Measurements from ENCODE around the gene AGBL4. TPM values are rescaled to one million over a fixed set of nuclear protein-coding genes. Genes with fewer than 3 reads are reported as not detected.

Gene AGBL4
- total and polyA plus RNA-seq, 2 of the 13 experiments (the other 11 are each of a cell fraction or from before 2014, with no cell fraction given) = not detected

- intact Hi-C loops (cut with micrococcal nuclease; ENCODE audit: unreplicated experiment) = no loop called here
- no peaks in the 10 kb centered on the region for H4K20me1 ChIP-seq (ENCODE audit: insufficient read depth, low read length)
- no peak overlapping the region for H3K9ac ChIP-seq (ENCODE audit: insufficient read depth, low read depth, low read length)
- in situ Hi-C loops (cut with HindIII; ENCODE audit: extremely low pct_ligation_motif_present, low pct_unique_long_range_greater_than_20kb) = no loop called here
- no peak overlapping the region for H3K4me2 ChIP-seq (ENCODE audit: low read depth, low read length)
- no peak for ATAC-seq
- no peaks in the 10 kb centered on the region for H3K4me1 ChIP-seq (ENCODE audit: insufficient read depth, low read length)
- H2AFZ ChIP-seq (ENCODE audit: low read length) = no peak overlapping the region
- no peak overlapping the region for H3K4me3 ChIP-seq (replicated peaks in 1 of 3; ENCODE audit: insufficient read depth in 1 of 3, low read depth in 2 of 3, low read length in 3 of 3)
- CTCF ChIA-PET (ENCODE audit: low intra/inter-chr PET ratio, low total read pairs) = no interaction called here
- FAIRE-seq = no peak
- TF ChIP-seq NFIC (IDR thresholded peaks at IDR 0.05; ENCODE audit: low read length) (no peak), ZNF570 (CRISPR knock-in tag; IDR thresholded peaks at IDR 0.05; ENCODE audit: borderline replicate concordance) (no peak), ZBTB3 (CRISPR knock-in tag; IDR thresholded peaks at IDR 0.05; ENCODE audit: borderline replicate concordance, low read depth) (no peak), ZNF382 (CRISPR knock-in tag; IDR thresholded peaks at IDR 0.05; ENCODE audit: borderline replicate concordance) (no peak), SAP130 (CRISPR knock-in tag; IDR thresholded peaks at IDR 0.05; ENCODE audit: low read depth) (no peak), ZKSCAN1 (IDR thresholded peaks at IDR 0.05; ENCODE audit: low read length) (no peak)
- TF ChIP-seq, protein P1, sequence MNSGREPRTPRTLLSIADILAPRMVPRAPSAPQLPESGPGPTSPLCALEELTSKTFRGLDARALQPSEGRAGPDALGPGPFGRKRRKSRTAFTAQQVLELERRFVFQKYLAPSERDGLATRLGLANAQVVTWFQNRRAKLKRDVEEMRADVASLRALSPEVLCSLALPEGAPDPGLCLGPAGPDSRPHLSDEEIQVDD (CRISPR knock-in tag; IDR thresholded peaks at IDR 0.05; ENCODE audit: borderline replicate concordance) = no peak
- DNase-seq (ENCODE audit: low spot score) = no peak
- POLR2A ChIA-PET = no interaction called here
- no peaks in the 10 kb centered on the region for H3K36me3 ChIP-seq (replicated peaks in 1 of 2; ENCODE audit: control insufficient read depth in 1 of 2, insufficient read depth in 2 of 2, low read length in 2 of 2)
- H3K27me3 ChIP-seq (ENCODE audit: control insufficient read depth in 1 of 2, insufficient read depth in 2 of 2, low read length in 2 of 2) = no peaks in the 10 kb centered on the region
- no TSS peak for BruUV-seq (replicated peaks)
- 0% methylated on average over 2 of the region's 2 CpGs for WGBS (ENCODE audit: low lambda C conversion rate)
- H3K9me3 ChIP-seq (ENCODE audit: low read length) = peaks cover 27% of the 10 kb centered on the region
- no peaks in the 10 kb centered on the region for H3K79me2 ChIP-seq (ENCODE audit: insufficient read depth, low read length)
- no peak overlapping the region for H3K27ac ChIP-seq (ENCODE audit: extremely low read length, insufficient read depth, low read length)
Observed at GRCh38 chr1:48978413-48978812, 1045.3 kb downstream of the AGBL4 start.

DNA sequence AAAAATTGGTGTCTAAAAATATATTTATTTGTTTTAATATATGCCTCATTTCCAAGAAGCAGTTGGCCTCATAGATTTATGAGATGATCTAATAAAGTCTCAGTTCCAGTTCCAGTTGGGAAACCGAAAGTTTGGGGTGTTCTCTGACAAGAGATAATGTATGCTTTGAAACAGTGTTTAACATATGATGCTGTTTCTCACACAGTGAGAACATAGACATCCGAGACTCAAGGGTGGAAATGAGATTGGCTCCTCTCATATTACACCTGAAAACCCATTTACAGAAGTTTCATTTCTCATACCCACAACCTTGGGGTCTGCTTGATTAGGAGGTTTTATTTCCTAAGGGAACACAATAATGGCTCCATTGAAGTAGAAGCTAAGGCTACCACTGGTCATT is 1046.5 kb downstream of the AGBL4 start:
- FAIRE-seq = no peak
- DNase-seq (ENCODE audit: low spot score) = no peak
- Histone ChIP-seq H3K4me1 (ENCODE audit: insufficient read depth, low read length) (no peaks in the 10 kb centered on the region), H3K27me3 (ENCODE audit: control insufficient read depth in 1 of 2, insufficient read depth in 2 of 2, low read length in 2 of 2) (no peaks in the 10 kb centered on the region), H3K4me2 (ENCODE audit: low read depth, low read length) (no peak overlapping the region), H3K27ac (ENCODE audit: extremely low read length, insufficient read depth, low read length) (no peak overlapping the region), H3K9ac (ENCODE audit: insufficient read depth, low read depth, low read length) (no peak overlapping the region), H3K9me3 (ENCODE audit: low read length) (peaks cover 32% of the 10 kb centered on the region), H2AFZ (ENCODE audit: low read length) (no peak overlapping the region), H3K4me3 (replicated peaks in 1 of 3; ENCODE audit: insufficient read depth in 1 of 3, low read depth in 2 of 3, low read length in 3 of 3) (no peak overlapping the region), H4K20me1 (ENCODE audit: insufficient read depth, low read length) (no peaks in the 10 kb centered on the region), H3K36me3 (replicated peaks in 1 of 2; ENCODE audit: control insufficient read depth in 1 of 2, insufficient read depth in 2 of 2, low read length in 2 of 2) (no peaks in the 10 kb centered on the region), H3K79me2 (ENCODE audit: insufficient read depth, low read length) (no peaks in the 10 kb centered on the region)
- WGBS (ENCODE audit: low lambda C conversion rate) = 4% methylated on average over 2 of the region's 2 CpGs
- intact Hi-C loops (cut with micrococcal nuclease; ENCODE audit: unreplicated experiment) = no loop called here
- TF ChIP-seq MZF1 (CRISPR knock-in tag; IDR thresholded peaks at IDR 0.05; ENCODE audit: borderline replicate concordance) = no peak
- ATAC-seq = no peak
- no TSS peak for BruUV-seq (replicated peaks)
- in situ Hi-C loops (cut with HindIII; ENCODE audit: extremely low pct_ligation_motif_present, low pct_unique_long_range_greater_than_20kb) = no loop called here
- ChIA-PET CTCF (ENCODE audit: low intra/inter-chr PET ratio, low total read pairs) (no interaction called here), POLR2A (no interaction called here)
